H1 (cell line): ENCODE data around the gene STOML1. TPM values are rescaled to one million over a fixed set of nuclear protein-coding genes. Genes with fewer than 3 reads are reported as not detected.
A peak's percentile ranks its signal among the peaks of the same experiment; 100 is the strongest.

ENCODE experiments used
- EP300 ChIP-seq, 2 experiments: IDR thresholded peaks; 1 replicate in 1 of 2; 2 replicates in 1 of 2; pipeline ENCODE4 v1.6.1; 2011 to 2012; ENCODE audit warnings: low read depth in 2 of 2, low read length in 2 of 2, mild to moderate bottlenecking in 2 of 2, borderline replicate concordance in 1 of 2, inconsistent platforms in 1 of 2, moderate library complexity in 1 of 2
- FOSL1 ChIP-seq: IDR thresholded peaks from 2 replicates; pipeline ENCODE4 v1.6.1; 2011; ENCODE audit warnings: mild to moderate bottlenecking, low read depth, low read length, moderate library complexity; ENCODE audit not compliant: insufficient read depth
- KDM1A ChIP-seq: fragments of 200-600, 300-600 bp; sonication (generic); IDR thresholded peaks from 2 replicates; pipeline ENCODE4 v1.7.1; 2016; ENCODE audit warnings: mild to moderate bottlenecking, low read length, borderline replicate concordance
- RAD21 ChIP-seq, 2 experiments: IDR thresholded peaks in 1 of 2; conservative IDR thresholded peaks in 1 of 2; 2 replicates each; pipeline ENCODE4 v1.6.1; 2011; ENCODE audit warnings: low read depth in 2 of 2, low read length in 2 of 2, improper control_type of control experiment in 1 of 2, inconsistent platforms in 1 of 2, mild to moderate bottlenecking in 1 of 2, moderate library complexity in 1 of 2
- SAP30 ChIP-seq: fragments of 300-600 bp; sonication (generic); IDR thresholded peaks from 2 replicates; pipeline ENCODE4 v1.7.1; 2012; ENCODE audit warnings: low read length, moderate library complexity, mild to moderate bottlenecking, inconsistent platforms; ENCODE audit not compliant: insufficient read depth, insufficient replicate concordance
- SP4 ChIP-seq: IDR thresholded peaks from 2 replicates; pipeline ENCODE4 v1.6.1; 2012; ENCODE audit warnings: low read length, inconsistent platforms
- TAF7 ChIP-seq: optimal IDR thresholded peaks from 2 replicates; pipeline ENCODE3; 2011; ENCODE audit warnings: low read depth, mild to moderate bottlenecking, inconsistent platforms, low read length, moderate library complexity, borderline replicate concordance
- TEAD4 ChIP-seq: IDR thresholded peaks from 2 replicates; pipeline ENCODE4 v1.6.1; 2012; ENCODE audit warnings: low read depth, low read length, inconsistent platforms, mixed read lengths
- polyA plus RNA-seq, 7 experiments: library from polyadenylated mRNA; depleted of rRNA in 3 of 7; stranded (reverse) in 5 of 7; unstranded in 2 of 7; fragments of >200 nt in 5 of 7; fragments of 200-250 nt in 2 of 7; gene quantifications; 1 replicate in 5 of 7; 2 replicates in 1 of 7; 4 replicates in 1 of 7; pipeline versions ENCODE4 v1.2.1 to v1.2.3, GENCODE V29; 2011 to 2013; ENCODE audit warnings: missing spikeins in 2 of 7, mixed read lengths in 2 of 7
- total RNA-seq: library from RNA; stranded (reverse); fragmentation: NEBNext Ultra II Directional; extraction: Animal tissue kit (Norgen Biotek cat#: 25700); gene quantifications from 2 replicates; pipeline ENCODE4 v1.2.1, GENCODE V29; 2021
- TF ChIP-seq, protein P1 (sequence below): IDR thresholded peaks from 2 replicates; pipeline ENCODE4 v1.6.1; 2011; ENCODE audit warnings: low read length, improper control_type of control experiment

STOML1 gene
- total and polyA plus RNA-seq, 2 of the 8 experiments (the other 6 are each of a cell fraction or from before 2014, with no cell fraction given) = 2.6 to 3.2 TPM

DNA sequence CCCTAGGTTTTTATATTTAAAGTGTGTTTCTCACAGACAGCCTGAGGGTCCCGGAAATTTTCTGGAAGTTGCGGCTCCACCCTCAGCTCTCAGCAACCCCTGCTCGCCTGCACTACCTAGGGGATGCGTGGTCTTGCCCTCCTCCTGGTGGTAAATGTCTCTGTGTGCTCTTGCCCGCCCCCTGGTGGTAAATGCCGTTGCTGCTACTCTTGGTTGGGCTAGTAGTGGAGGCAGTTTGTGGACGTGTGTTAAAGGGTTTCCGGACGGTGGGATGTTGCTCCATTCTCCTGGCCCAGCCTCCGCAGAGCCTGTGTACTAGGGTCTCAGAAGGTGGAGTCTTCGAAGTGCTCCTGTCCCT, 27.4 kb downstream of the STOML1 start (continued):
- TF ChIP-seq, protein P1, sequence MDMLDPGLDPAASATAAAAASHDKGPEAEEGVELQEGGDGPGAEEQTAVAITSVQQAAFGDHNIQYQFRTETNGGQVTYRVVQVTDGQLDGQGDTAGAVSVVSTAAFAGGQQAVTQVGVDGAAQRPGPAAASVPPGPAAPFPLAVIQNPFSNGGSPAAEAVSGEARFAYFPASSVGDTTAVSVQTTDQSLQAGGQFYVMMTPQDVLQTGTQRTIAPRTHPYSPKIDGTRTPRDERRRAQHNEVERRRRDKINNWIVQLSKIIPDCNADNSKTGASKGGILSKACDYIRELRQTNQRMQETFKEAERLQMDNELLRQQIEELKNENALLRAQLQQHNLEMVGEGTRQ = no peak
- TF ChIP-seq FOSL1 (0 out of 2 replicates have a peak, but pooled peaks have one; percentile 26), SAP30 (no peak), TEAD4 (0 out of 2 replicates have a peak, but pooled peaks have one; percentile 26), SP4 (peak; percentile 47; the same call in 1 of the 2 replicates), TAF7 (no peak), RAD21 (IDR thresholded peaks at IDR 0.05 in 1 of 2, conservative IDR thresholded peaks at IDR 0.05 in 1 of 2; ENCODE audit: low read depth in 2 of 2, low read length in 2 of 2) (peak; percentile 69 to 81), EP300 (IDR thresholded peaks at IDR 0.05; ENCODE audit: borderline replicate concordance in 1 of 2, low read depth in 2 of 2, low read length in 2 of 2) (no peak), KDM1A (peak; percentile 33; the same call in 1 of the 2 replicates)
- TF ChIP-seq, all 59 proteins: peak for 9
